K562 (cell line): Measurements from ENCODE around the gene GIGYF1. TPM values are rescaled to one million over a fixed set of nuclear protein-coding genes. Genes with fewer than 3 reads are reported as not detected.

ENCODE experiments used
- ARHGAP35 ChIP-seq: fragments of 450-650 bp; IDR thresholded peaks from 2 replicates; pipeline ENCODE4 v1.6.1; 2018; ENCODE audit not compliant: partially characterized antibody
- CCNT2 ChIP-seq: IDR thresholded peaks from 2 replicates; pipeline ENCODE4 v1.6.1; 2011; ENCODE audit warnings: borderline replicate concordance, low read depth, mild to moderate bottlenecking, moderate library complexity, mixed read lengths, low read length; ENCODE audit not compliant: insufficient read length; ENCODE audit errors: extremely low read depth
- CTBP1 ChIP-seq: fragments of 450-650 bp; IDR thresholded peaks from 2 replicates; pipeline ENCODE4 v1.6.1; 2016; ENCODE audit warnings: borderline replicate concordance
- E2F6 ChIP-seq, 2 experiments: IDR thresholded peaks; 2 replicates each; pipeline ENCODE4 v1.6.1; 2011; ENCODE audit warnings: borderline replicate concordance in 1 of 2, control low read depth in 1 of 2, low read depth in 1 of 2, low read length in 1 of 2, mild to moderate bottlenecking in 1 of 2, mixed read lengths in 1 of 2, moderate library complexity in 1 of 2; ENCODE audit not compliant: insufficient read depth in 1 of 2, insufficient read length in 1 of 2, poor library complexity in 1 of 2, severe bottlenecking in 1 of 2; ENCODE audit errors: extremely low read depth in 1 of 2
- ETS1 ChIP-seq: conservative IDR thresholded peaks from 2 replicates; pipeline ENCODE4 v1.6.1; 2011; ENCODE audit warnings: low read depth, mild to moderate bottlenecking, low read length; ENCODE audit not compliant: control insufficient read depth
- FOXP1 ChIP-seq: sonication (generic); formaldehyde crosslinking; IDR thresholded peaks from 2 replicates; pipeline ENCODE4 v1.8.0; 2022; ENCODE audit warnings: mild to moderate bottlenecking, missing genetic modification reagents
- GABPA ChIP-seq: fragments of 200-800 bp; sonication (Bioruptor generic); conservative IDR thresholded peaks from 2 replicates; pipeline ENCODE4 v1.6.1; 2016; ENCODE audit warnings: low read depth, missing genetic modification characterization, missing compliant biosample characterization
- GTF2F1 ChIP-seq: IDR thresholded peaks from 2 replicates; pipeline ENCODE4 v1.6.1; 2011; ENCODE audit warnings: low read depth, low read length, improper control_type of control experiment
- HOXB6 ChIP-seq: fragments of 250-450 bp; sonication (Bioruptor Pico); IDR thresholded peaks from 2 replicates; pipeline ENCODE4 v1.5.1; 2022; ENCODE audit warnings: mild to moderate bottlenecking, borderline replicate concordance
- MAX ChIP-seq: sonication (generic); formaldehyde crosslinking; IDR thresholded peaks from 2 replicates; pipeline ENCODE4 v1.9.0; 2022; ENCODE audit warnings: mild to moderate bottlenecking, missing genetic modification reagents
- MNT ChIP-seq, 2 experiments: fragments of 450-650 bp; conservative IDR thresholded peaks; 2 replicates each; pipeline ENCODE4 v1.6.1; 2017; ENCODE audit warnings: mild to moderate bottlenecking in 2 of 2, moderate library complexity in 2 of 2
- NEUROD1 ChIP-seq: fragments of 150-350 bp; IDR thresholded peaks from 2 replicates; pipeline ENCODE4 v1.6.1; 2014; ENCODE audit warnings: borderline replicate concordance, low read length, low read depth; ENCODE audit not compliant: partially characterized antibody
- POLR2G ChIP-seq: fragments of 200-400 bp; formaldehyde crosslinking; IDR thresholded peaks from 2 replicates; pipeline ENCODE4 v1.6.1; 2017; ENCODE audit warnings: low read depth, mild to moderate bottlenecking, antibody characterized with exemption, low read length, moderate library complexity
- RCOR1 ChIP-seq, 2 experiments: IDR thresholded peaks; 2 replicates each; pipeline ENCODE4 v1.6.1; 2012; ENCODE audit warnings: low read depth in 2 of 2, low read length in 2 of 2, borderline replicate concordance in 1 of 2, improper control_type of control experiment in 1 of 2
- RFX5 ChIP-seq: IDR thresholded peaks from 2 replicates; pipeline ENCODE4 v1.6.1; 2011; ENCODE audit warnings: low read depth, mild to moderate bottlenecking, improper control_type of control experiment, low read length
- RUNX1 ChIP-seq: sonication (generic); IDR thresholded peaks from 2 replicates; pipeline ENCODE4 v1.6.1; 2016; ENCODE audit warnings: antibody characterized with exemption, low read depth
- SPI1 ChIP-seq: IDR thresholded peaks from 2 replicates; pipeline ENCODE4 v1.6.1; 2011; ENCODE audit warnings: low read depth, low read length, control low read depth, borderline replicate concordance
- SRF ChIP-seq, 2 experiments: fragments of 250-450, 450-650 bp in 1 of 2; sonication (Bioruptor Pico) in 1 of 2; sonication (generic) in 1 of 2; formaldehyde crosslinking; IDR thresholded peaks; 2 replicates each; pipeline versions ENCODE4 v1.5.0 to v1.5.1; 2020 to 2022; ENCODE audit warnings: mild to moderate bottlenecking in 1 of 2, missing genetic modification reagents in 1 of 2
- TBP ChIP-seq: optimal IDR thresholded peaks from 2 replicates; pipeline ENCODE3; 2011; ENCODE audit warnings: low read depth, low read length, improper control_type of control experiment
- TOE1 ChIP-seq, 2 experiments: fragments of 450-650 bp in 1 of 2; sonication (generic) in 1 of 2; formaldehyde crosslinking in 1 of 2; IDR thresholded peaks; 2 replicates each; pipeline versions ENCODE4 v1.7.1 to v1.8.0; 2016 to 2022; ENCODE audit warnings: borderline replicate concordance in 2 of 2, mild to moderate bottlenecking in 2 of 2, antibody characterized with exemption in 1 of 2, inconsistent platforms in 1 of 2, low read depth in 1 of 2, missing genetic modification reagents in 1 of 2, moderate library complexity in 1 of 2
- ZNF384 ChIP-seq: IDR thresholded peaks from 2 replicates; pipeline ENCODE4 v1.6.1; 2012; ENCODE audit warnings: low read depth, low read length, improper control_type of control experiment
- ZNF830 ChIP-seq: fragments of 250-450 bp; sonication (Bioruptor Pico); IDR thresholded peaks from 2 replicates; pipeline ENCODE4 v1.5.0; 2021; ENCODE audit warnings: mild to moderate bottlenecking
- polyA plus RNA-seq, 8 experiments: library from polyadenylated mRNA; depleted of rRNA in 4 of 8; stranded (reverse) in 5 of 8; unstranded in 3 of 8; fragments of >200 nt; fragmentation: Nextera tagmentation in 2 of 8; fragmentation: Illumina TruSeq in 1 of 8; extraction: Ambion mirVana in 2 of 8; extraction: Trizol in 1 of 8; gene quantifications; 2 replicates each; pipeline versions ENCODE4 v1.2.1 to v1.2.3, GENCODE V29; 2011 to 2014; ENCODE audit warnings: inconsistent platforms in 1 of 8, missing spikeins in 1 of 8
- total RNA-seq, 7 experiments: library from RNA; depleted of rRNA in 6 of 7; stranded (reverse); fragments of >200 nt in 6 of 7; fragmentation: Illumina TruSeq in 2 of 7; extraction: Trizol in 2 of 7; gene quantifications; 2 replicates each; pipeline versions ENCODE4 v1.2.1 to v1.2.3, GENCODE V29; 2011 to 2021; ENCODE audit warnings: low replicate concordance in 1 of 7

The GIGYF1 gene
- total and polyA plus RNA-seq, 9 of the 15 experiments (the other 6 are each of a cell fraction or from before 2014, with no cell fraction given) = 0.56 to 76.2 (median 16.8) TPM

GRCh38 chr7:100673302-100673941 lies 20.6 kb downstream of the GIGYF1 start, which contains the start of gene GNB2 (continued):
- TF ChIP-seq TBP (peak; percentile 86), E2F6 (IDR thresholded peaks at IDR 0.05; ENCODE audit: borderline replicate concordance in 1 of 2, extremely low read depth in 1 of 2, insufficient read depth in 1 of 2, insufficient read length in 1 of 2, low read depth in 1 of 2, low read length in 1 of 2, poor library complexity in 1 of 2, severe bottlenecking in 1 of 2) (peak; percentile 65 to 88), MNT (conservative IDR thresholded peaks at IDR 0.05) (peak; percentile 85 to 88), RUNX1 (0 out of 2 replicates have a peak, but pooled peaks have one; percentile 1), NEUROD1 (peak; percentile 28), GTF2F1 (0 out of 2 replicates have a peak, but pooled peaks have one; percentile 55), ZNF384 (no peak), POLR2G (peak; percentile 78), SRF (CRISPR knock-in tag; IDR thresholded peaks at IDR 0.05) (peak in 1 of 2 experiments; percentile 70; a peak in 1 of 4 replicates), TOE1 (IDR thresholded peaks at IDR 0.05; ENCODE audit: borderline replicate concordance) (peak; percentile 100), TOE1 (CRISPR knock-in tag; IDR thresholded peaks at IDR 0.05; ENCODE audit: borderline replicate concordance, low read depth) (0 out of 2 replicates have a peak, but pooled peaks have one; percentile 23), ZNF830 (CRISPR knock-in tag) (0 out of 2 replicates have a peak, but pooled peaks have one; percentile 73), GABPA (tag) (peak; percentile 57; the same call in 1 of the 2 replicates), RCOR1 (IDR thresholded peaks at IDR 0.05; ENCODE audit: borderline replicate concordance in 1 of 2, low read depth in 2 of 2, low read length in 2 of 2) (peak in 1 of 2 experiments; percentile 66; a peak in 2 of 4 replicates), FOXP1 (CRISPR knock-in tag) (peak; percentile 44; the same call in 1 of the 2 replicates), SPI1 (no peak), ARHGAP35 (no peak), HOXB6 (CRISPR knock-in tag) (no peak), CCNT2 (peak; percentile 92), RFX5 (no peak), CTBP1 (peak; percentile 96), MAX (peak; percentile 68), ETS1 (peak; percentile 90; the same call in 1 of the 2 replicates)
